Measurements from ENCODE around the gene C16orf46. TPM values are rescaled to one million over a fixed set of nuclear protein-coding genes. Genes with fewer than 3 reads are reported as not detected.

C16orf46 gene
- total and polyA plus RNA-seq, 2 of the 4 experiments (the other 2 are of a cell fraction) = 0.27 to 0.72 TPM

DNA sequence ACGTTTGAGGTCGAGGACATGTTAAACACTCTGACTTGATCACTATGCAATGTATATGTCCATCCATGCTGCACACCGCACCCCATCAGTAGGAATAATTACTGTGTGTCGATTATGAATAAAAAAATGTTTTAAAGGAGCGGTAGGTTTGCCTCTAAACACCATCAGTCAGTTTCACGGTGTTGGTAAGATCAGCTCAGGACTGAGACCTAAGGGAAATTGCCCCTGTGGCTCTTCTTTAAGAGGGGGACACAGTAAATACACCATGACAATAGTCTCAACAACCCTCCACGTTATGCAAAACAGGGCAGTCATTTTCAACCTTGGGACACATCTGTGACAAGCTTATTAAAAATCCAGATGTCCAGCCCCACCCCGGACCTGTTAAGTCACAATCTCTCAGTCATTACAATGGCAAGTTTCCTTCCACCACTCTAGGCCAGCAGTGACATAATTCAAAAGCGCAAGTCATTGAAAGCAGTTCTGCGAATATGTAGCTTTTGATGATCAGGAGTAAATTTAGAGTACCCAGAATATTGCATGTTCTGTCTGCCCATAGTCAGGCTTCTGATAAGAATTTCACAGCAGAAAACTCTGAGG lies 40.2 kb downstream of the C16orf46 start:
- Histone ChIP-seq H4K8ac (ENCODE audit: low read depth in 2 of 2, low read length in 2 of 2) (peak overlapping the region in 1 of 2 experiments; percentile 22; a peak in 2 of 4 replicates), H3K9me3 (ENCODE audit: control insufficient read depth, insufficient read depth, low read length) (no peaks in the 10 kb centered on the region), H3K27me3 (ENCODE audit: control insufficient read depth, insufficient read depth, low read length) (no peaks in the 10 kb centered on the region), H3K14ac (replicated peaks; ENCODE audit: low read depth, low read length) (peak overlapping the region; percentile 1; the same call in 1 of the 2 replicates), H2BK15ac (ENCODE audit: low read depth, low read length) (no peak overlapping the region), H3K23ac (ENCODE audit: low read depth, low read length) (peak overlapping the region; percentile 22), H2AFZ (replicated peaks; ENCODE audit: low read length, poor library complexity) (peak overlapping the region; percentile 93), H4K20me1 (ENCODE audit: insufficient read depth, low read length) (peaks cover 9% of the 10 kb centered on the region; the same call in 1 of the 2 replicates), H3K9ac (ENCODE audit: low read depth, low read length) (peak overlapping the region; percentile 79), H3K4me1 (ENCODE audit: control insufficient read depth, insufficient read depth, low read length) (peaks cover 2% of the 10 kb centered on the region; the same call in 1 of the 2 replicates), H3K36me3 (ENCODE audit: control insufficient read depth, insufficient read depth, low read length) (peaks cover 8% of the 10 kb centered on the region), H2AK5ac (ENCODE audit: low read depth, low read length) (peak overlapping the region; percentile 3; the same call in 1 of the 2 replicates), H4K91ac (ENCODE audit: insufficient read depth, low read depth, low read length) (no peak overlapping the region), H3K4me2 (ENCODE audit: low read depth, low read length) (peak overlapping the region; percentile 94), H2BK120ac (ENCODE audit: low read depth, low read length) (no peak overlapping the region), H3K27ac (ENCODE audit: insufficient read depth, low read length) (peak overlapping the region; percentile 2), H3K4ac (ENCODE audit: low read depth, low read length) (no peak overlapping the region), H4K5ac (ENCODE audit: low read depth, low read length) (no peak overlapping the region), H3K4me3 (ENCODE audit: insufficient read depth, low read depth, low read length) (peak overlapping the region; percentile 89), H3K56ac (ENCODE audit: extremely low read depth, insufficient read depth, low read length) (no peak overlapping the region), H3K79me1 (ENCODE audit: low read depth in 1 of 2, low read length in 2 of 2) (peaks cover 35 to 38% of the 10 kb centered on the region in 2 experiments), H3K18ac (ENCODE audit: low read depth, low read length) (no peak overlapping the region), H2AK9ac (replicated peaks; ENCODE audit: low read depth, low read length, poor library complexity) (peak overlapping the region; percentile 49), H3K9me1 (ENCODE audit: insufficient read depth, low read length) (peaks cover 16% of the 10 kb centered on the region; the same call in 1 of the 2 replicates), H2BK5ac (ENCODE audit: low read depth, low read length, poor library complexity, severe bottlenecking) (no peak overlapping the region), H2BK20ac (ENCODE audit: low read depth, low read length) (no peak overlapping the region)
- DNase-seq = no peak
- in situ Hi-C loops (cut with MboI; ENCODE audit: low sequenced_read_pairs) (loop anchor here (25.0 kb wide), 1 partner anchor 700 kb away; no protein-coding TSS in a partner anchor), dilution Hi-C loops (cut with HindIII; ENCODE audit: low sequenced_read_pairs, unreplicated experiment) (no loop called here), intact Hi-C loops (cut with micrococcal nuclease) (loop anchor here (5.0 kb wide), 3 partner anchors 40 to 170 kb away; partner anchors contain the start of genes C16orf46 and GCSH)
- CTCF ChIA-PET = interaction anchor here (0.7 to 1.3 kb wide), 3 partner anchors 10 to 426 kb away, joined by 3 to 6 read pairs (median 3); no protein-coding TSS in a partner anchor
- POLR2A ChIA-PET (ENCODE audit: unreplicated experiment) = no interaction called here
- no peak; the same call in 1 of the 2 replicates for ATAC-seq (ENCODE audit: low read depth)
- TF ChIP-seq NFE2L2 (IDR thresholded peaks at IDR 0.05; ENCODE audit: low read depth, low read length) = peak; percentile 66
- TF ChIP-seq, protein P1, sequence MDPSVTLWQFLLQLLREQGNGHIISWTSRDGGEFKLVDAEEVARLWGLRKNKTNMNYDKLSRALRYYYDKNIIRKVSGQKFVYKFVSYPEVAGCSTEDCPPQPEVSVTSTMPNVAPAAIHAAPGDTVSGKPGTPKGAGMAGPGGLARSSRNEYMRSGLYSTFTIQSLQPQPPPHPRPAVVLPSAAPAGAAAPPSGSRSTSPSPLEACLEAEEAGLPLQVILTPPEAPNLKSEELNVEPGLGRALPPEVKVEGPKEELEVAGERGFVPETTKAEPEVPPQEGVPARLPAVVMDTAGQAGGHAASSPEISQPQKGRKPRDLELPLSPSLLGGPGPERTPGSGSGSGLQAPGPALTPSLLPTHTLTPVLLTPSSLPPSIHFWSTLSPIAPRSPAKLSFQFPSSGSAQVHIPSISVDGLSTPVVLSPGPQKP (IDR thresholded peaks at IDR 0.05; ENCODE audit: borderline replicate concordance, low read depth, low read length) = no peak
- WGBS, 2 experiments (ENCODE audit: extremely low coverage in 2 of 2, insufficient read length in 1 of 2) = 36% methylated on average over 1 of the region's 10 CpGs; no CpG with 5 or more reads in 1 of the 2 experiments
- no TSS peak for BruUV-seq (replicated peaks)
